Muscle layer of colon (tissue), 2 donors: ENCODE results near the gene TUBAL3.
"Not testable (repeated sequence)": the region's sequence is repeated elsewhere in the genome, so short reads cannot be mapped to it uniquely, and the experiment has no call there.

Source experiments
- H3K27ac ChIP-seq: one replicate; pipeline ENCODE4 v1.7.0; 2013; ENCODE audit warnings: low read depth, mild to moderate bottlenecking, low read length, moderate library complexity
- H3K27me3 ChIP-seq, 2 donors: one replicate each; pipeline ENCODE4 v1.7.0; 2013; ENCODE audit warnings: low read length in 2 of 2, mild to moderate bottlenecking in 2 of 2; ENCODE audit not compliant: insufficient read depth in 2 of 2, control insufficient read depth in 1 of 2
- H3K36me3 ChIP-seq: one replicate; pipeline ENCODE4 v1.7.0; 2013; ENCODE audit warnings: mild to moderate bottlenecking, low read length; ENCODE audit not compliant: insufficient read depth
- H3K4me1 ChIP-seq: one replicate; pipeline ENCODE4 v1.7.0; 2013; ENCODE audit warnings: mild to moderate bottlenecking, low read length; ENCODE audit not compliant: insufficient read depth
- H3K4me3 ChIP-seq, 2 donors: one replicate each; pipeline ENCODE4 v1.7.0; 2013; ENCODE audit warnings: low read length in 2 of 2, low read depth in 1 of 2, mild to moderate bottlenecking in 1 of 2, moderate library complexity in 1 of 2
- H3K9ac ChIP-seq: one replicate; pipeline ENCODE4 v1.7.0; 2013; ENCODE audit warnings: low read length
- H3K9me3 ChIP-seq: one replicate; pipeline ENCODE4 v1.7.0; 2013; ENCODE audit warnings: mild to moderate bottlenecking, low read length
- donor health status: abdominal sarcoma.
- donor health status: Adenocarcinoma of cecum.

The TUBAL3 gene

DNA sequence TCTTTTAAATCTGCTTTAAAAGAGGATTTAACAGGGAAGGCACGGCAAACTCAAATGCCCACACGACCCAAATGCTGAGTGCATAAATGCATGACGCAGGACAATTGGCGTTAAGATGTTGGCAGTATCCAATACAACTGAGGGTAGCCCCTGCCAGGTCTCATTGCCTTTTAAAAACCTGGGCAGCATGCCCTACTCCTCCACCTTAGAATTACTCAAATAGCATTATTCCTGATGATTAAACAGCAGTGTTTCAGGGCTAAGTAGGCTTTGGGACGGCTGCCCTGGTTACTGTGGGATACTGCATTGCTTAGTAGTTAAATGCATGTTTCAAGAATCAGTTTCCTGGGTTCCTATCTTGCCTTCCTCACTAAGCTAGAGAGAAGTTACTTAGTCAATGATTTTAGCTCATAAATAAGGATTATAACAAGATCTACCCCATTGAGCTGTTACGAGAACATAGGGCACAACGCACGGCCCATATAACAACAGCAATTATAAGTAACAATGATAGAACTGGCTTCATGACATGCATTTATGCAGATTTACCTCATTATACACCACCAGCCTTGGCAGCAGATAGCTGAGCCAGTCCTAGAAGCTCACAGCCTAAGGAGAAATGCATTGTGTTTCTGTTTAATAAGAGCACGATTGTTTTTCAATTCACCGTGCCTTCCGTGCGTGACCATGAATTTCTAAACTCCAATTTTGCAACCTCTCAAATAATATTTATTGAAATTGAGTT lies 7.9 kb downstream of the TUBAL3 start:
- no peak overlapping the region for H3K27ac ChIP-seq
- H3K9me3 ChIP-seq, result no peaks in the 10 kb centered on the region
- H3K27me3 ChIP-seq, result no peaks in the 10 kb centered on the region
- H3K36me3 ChIP-seq, result no peaks in the 10 kb centered on the region
- no peak overlapping the region for H3K9ac ChIP-seq
- H3K4me1 ChIP-seq, result no peaks in the 10 kb centered on the region
- H3K4me3 ChIP-seq, result no peak overlapping the region

DNA sequence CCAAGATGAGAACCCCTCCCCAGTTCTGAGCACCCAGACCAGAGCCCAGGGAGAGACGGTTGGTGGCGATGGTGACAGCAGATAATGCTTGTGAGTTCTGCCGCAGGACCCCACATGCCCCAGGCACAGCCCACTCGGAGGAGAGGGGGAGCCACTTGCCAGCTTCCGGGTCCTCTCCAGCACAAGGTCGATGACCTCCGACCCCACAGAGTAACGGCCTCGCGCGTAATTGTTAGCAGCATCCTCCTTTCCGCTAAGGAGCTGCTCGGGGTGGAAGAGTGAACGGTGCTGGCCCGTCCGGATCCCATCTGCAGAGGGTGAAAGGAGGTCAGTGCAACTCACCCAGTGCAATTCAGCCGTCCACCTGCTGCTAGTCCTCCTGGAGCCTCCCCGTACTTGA lies 9.5 kb downstream of the TUBAL3 start:
- Histone ChIP-seq H3K27ac (no peak overlapping the region), H3K4me1 (no peaks in the 10 kb centered on the region), H3K9me3 (peaks cover 3% of the 10 kb centered on the region), H3K27me3 (no peaks in the 10 kb centered on the region), H3K36me3 (no peaks in the 10 kb centered on the region), H3K4me3 (no peak overlapping the region), H3K9ac (no peak overlapping the region)

DNA sequence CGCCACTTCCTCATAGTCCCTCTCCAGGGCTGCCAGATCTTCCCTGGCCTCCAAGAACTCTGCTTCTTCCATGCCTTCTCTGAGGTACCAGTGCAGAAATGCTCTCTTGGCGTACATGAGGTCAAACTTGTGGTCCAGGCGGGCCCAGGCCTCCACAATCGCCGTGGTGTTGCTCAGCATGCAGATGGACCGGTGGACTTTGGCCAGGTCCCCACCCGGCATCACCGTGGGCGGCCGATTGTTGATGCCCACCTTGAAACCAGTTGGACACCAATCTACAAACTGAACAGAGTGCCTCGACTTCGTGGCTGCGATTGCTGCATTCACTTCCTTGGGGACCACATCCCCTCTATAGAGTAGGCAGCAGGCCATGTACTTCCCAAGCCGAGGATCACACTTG lies 11.1 kb downstream of the TUBAL3 start:
- H3K9me3 ChIP-seq, result peaks cover 5% of the 10 kb centered on the region
- H3K4me1 ChIP-seq, result no peaks in the 10 kb centered on the region
- no peaks in the 10 kb centered on the region for H3K27me3 ChIP-seq

DNA sequence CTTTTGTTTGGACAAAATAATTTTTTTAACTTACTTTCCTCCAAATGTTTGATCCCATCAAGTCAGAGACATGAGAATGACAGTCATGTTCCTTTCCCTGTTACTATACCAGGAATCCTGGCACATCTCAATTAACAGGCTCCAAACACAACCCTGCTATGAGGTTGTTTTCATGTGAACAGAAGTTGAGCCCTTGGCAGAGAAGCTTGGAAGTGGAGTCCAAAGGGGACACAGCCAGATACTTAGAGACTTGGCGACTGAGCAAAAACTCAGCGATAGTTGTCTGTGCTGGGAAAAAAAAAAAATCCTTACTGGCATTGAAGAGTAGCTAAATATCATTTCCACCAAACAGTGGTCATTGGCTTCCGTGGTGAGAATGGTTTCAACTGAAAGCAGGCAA lies 12.8 kb downstream of the TUBAL3 start:
- Histone ChIP-seq H3K4me3 (no peak overlapping the region), H3K9me3 (peaks cover 5% of the 10 kb centered on the region), H3K9ac (no peak overlapping the region), H3K4me1 (no peaks in the 10 kb centered on the region), H3K36me3 (no peaks in the 10 kb centered on the region), H3K27ac (no peak overlapping the region), H3K27me3 (no peaks in the 10 kb centered on the region)

More for the DNA sequence above, 11.1 kb downstream of the TUBAL3 start:
- Histone ChIP-seq H3K9ac (no peak overlapping the region), H3K4me3 (no peak overlapping the region), H3K36me3 (no peaks in the 10 kb centered on the region), H3K27ac (no peak overlapping the region)

DNA sequence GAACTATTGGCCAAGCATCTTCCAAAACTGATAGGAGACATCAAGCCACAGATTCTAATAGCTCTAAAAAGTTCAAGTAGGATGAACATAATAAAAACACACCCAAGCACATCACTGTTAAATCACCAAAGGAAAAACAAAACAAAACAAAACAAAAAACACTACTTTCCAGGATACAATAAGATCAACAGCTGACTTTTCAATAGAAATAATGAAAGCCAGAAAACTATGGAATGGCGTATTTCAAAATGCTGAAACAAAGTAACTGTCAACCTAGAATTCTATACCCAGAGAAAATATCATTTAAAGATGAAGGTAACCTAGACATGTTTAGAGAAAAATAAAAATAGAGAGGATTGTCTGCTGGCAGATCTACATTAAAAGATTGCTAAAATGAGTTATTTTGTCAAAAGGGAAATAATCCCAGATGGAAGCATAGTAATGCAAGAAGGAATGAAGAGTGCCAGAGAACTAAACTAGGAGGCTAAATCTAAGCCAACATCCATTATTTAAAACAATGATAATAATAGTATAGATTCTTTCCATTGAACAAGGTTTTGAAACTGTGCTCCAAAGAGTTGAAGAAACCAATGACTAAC lies 13.9 kb downstream of the TUBAL3 start:
- Histone ChIP-seq H3K27ac (no peak overlapping the region), H3K27me3 (no peaks in the 10 kb centered on the region), H3K9me3 (peaks cover 5% of the 10 kb centered on the region), H3K4me1 (no peaks in the 10 kb centered on the region), H3K36me3 (no peaks in the 10 kb centered on the region), H3K9ac (no peak overlapping the region), H3K4me3 (no peak overlapping the region)

DNA sequence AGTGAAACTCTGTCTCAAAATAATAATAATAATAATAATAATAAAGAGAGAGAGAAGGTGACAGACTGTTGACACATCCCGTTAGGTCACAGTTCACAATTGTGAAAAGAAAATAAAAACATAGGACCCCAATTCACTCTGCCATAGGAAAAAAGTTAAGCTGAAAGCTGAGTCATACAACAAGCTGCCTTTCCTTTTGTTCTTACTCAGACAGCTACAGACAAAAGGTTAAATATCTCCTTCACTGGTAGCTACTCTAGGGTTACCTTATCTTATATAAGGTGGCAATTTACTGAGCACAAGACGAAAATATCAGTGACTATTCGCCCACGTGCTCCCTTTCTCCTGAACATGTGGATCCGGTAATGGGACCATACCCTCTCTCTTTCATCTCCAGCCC lies 17.5 kb downstream of the TUBAL3 start:
- H3K27me3 ChIP-seq, result no peaks in the 10 kb centered on the region
- H3K9me3 ChIP-seq, result peaks cover 5% of the 10 kb centered on the region
- H3K36me3 ChIP-seq, result no peaks in the 10 kb centered on the region
- no peaks in the 10 kb centered on the region for H3K4me1 ChIP-seq
- H3K27ac ChIP-seq, result no peak overlapping the region
- no peak overlapping the region for H3K4me3 ChIP-seq
- H3K9ac ChIP-seq, result no peak overlapping the region

DNA sequence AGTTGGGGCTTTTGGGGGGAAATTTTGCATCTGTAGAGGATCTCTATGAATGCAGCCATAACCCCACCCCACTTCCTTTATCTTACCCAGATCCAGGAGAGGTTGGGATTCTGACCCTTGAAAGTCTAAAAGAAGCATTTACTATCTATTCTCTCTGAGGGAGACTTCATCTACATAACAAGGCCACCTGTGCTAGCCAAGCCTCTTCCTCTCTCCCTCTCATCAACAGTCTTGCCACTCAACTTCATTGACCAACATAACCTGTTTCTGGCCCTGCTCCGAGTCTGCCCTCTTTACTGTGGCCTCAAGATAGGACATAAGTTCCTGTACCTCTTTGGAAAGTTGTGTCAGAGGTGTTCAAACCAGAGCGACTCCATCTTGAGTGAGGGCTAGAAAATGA lies 19.4 kb downstream of the TUBAL3 start:
- Histone ChIP-seq H3K9ac (no peak overlapping the region), H3K9me3 (peaks cover 3% of the 10 kb centered on the region), H3K4me3 (no peak overlapping the region), H3K27ac (no peak overlapping the region), H3K27me3 (no peaks in the 10 kb centered on the region), H3K36me3 (no peaks in the 10 kb centered on the region), H3K4me1 (no peaks in the 10 kb centered on the region)

DNA sequence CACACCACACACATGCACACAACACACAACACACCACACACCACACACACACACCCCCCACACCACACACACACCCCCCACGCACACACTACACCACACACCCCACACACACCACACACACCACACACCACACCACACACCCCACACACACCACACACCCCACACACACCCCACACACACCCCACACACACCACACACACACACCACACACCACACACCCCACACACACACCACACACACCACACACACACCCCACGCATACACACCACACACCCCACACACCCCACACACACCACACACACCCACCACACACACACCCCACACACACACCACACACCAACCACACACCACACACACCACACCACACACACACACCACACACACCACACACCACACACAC lies 23.4 kb downstream of the TUBAL3 start:
- no peaks in the 10 kb centered on the region for H3K9me3 ChIP-seq
- no peak overlapping the region for H3K4me3 ChIP-seq
- H3K27me3 ChIP-seq, result no peaks in the 10 kb centered on the region
- no peak overlapping the region for H3K27ac ChIP-seq
- no peaks in the 10 kb centered on the region for H3K4me1 ChIP-seq
- no peaks in the 10 kb centered on the region for H3K36me3 ChIP-seq
- no peak overlapping the region for H3K9ac ChIP-seq

DNA sequence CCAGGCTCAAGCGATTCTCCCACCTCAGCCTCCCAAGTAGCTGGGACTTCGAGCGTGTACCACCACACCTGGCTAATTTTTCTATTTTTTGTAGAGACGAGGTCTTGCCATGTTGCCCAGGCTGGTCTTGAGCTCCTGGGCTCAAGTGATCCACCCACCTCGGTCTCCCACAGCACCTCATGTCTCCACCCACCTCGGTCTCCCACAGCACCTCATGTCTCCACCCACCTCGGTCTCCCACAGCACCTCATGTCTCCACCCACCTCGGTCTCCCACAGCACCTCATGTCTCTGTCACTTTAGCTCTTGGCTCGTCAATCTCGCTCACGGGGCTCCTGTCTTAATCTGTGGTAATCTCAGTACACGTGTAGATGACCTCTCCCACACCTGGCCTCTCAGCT lies 24.2 kb downstream of the TUBAL3 start:
- not testable (repeated sequence) for H3K9ac ChIP-seq, H3K27me3 ChIP-seq, H3K4me1 ChIP-seq, H3K4me3 ChIP-seq, H3K36me3 ChIP-seq, H3K9me3 ChIP-seq, H3K27ac ChIP-seq

DNA sequence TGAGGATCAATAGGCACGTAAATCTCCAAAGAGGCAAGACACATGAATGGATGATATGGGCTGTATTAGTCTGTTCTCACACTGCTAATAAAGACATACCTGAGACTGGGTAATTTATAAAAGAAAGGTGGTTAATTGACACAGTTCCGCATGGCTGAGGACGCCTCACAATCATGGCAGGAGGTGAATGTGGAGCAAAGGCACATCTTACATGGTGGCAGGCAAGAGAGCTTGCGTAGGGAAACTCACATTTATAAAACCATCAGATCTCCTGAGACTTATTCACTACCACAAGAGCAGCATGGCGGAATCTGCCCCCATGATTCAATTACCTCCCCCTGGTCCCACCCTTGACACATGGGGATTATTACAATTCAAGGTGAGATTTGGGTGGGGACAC lies 25.4 kb downstream of the TUBAL3 start:
- not testable (repeated sequence) for H3K27me3 ChIP-seq, H3K27ac ChIP-seq, H3K4me3 ChIP-seq

DNA sequence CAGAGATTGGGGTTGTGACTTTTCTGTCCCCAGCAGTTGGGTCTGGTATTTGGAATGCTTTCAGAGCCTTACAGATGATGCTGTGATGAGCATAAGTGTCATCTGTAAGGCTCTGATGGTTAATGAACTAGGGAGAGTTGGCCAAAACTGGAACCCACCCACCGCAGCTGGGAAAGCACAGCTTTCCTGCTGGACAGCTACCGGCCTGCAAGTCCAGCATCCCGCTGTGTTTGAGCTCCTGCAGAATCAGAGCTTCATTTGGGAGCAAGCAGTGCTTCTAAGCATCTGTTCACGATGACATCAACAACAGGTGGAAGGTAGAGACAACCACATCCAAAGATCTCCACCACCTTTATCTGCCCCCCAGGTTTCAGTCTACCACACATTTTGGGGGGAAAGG lies 28.2 kb downstream of the TUBAL3 start:
- H3K9ac ChIP-seq, result no peak overlapping the region
- H3K4me3 ChIP-seq, result no peak overlapping the region
- H3K9me3 ChIP-seq, result no peaks in the 10 kb centered on the region
- no peak overlapping the region for H3K27ac ChIP-seq
- H3K27me3 ChIP-seq, result no peaks in the 10 kb centered on the region
- H3K36me3 ChIP-seq, result no peaks in the 10 kb centered on the region
- no peaks in the 10 kb centered on the region for H3K4me1 ChIP-seq

More for the DNA sequence above, 25.4 kb downstream of the TUBAL3 start:
- not testable (repeated sequence) for H3K36me3 ChIP-seq, H3K4me1 ChIP-seq, H3K9ac ChIP-seq, H3K9me3 ChIP-seq
